Measurements from ENCODE around the gene MUC5B. TPM values are rescaled to one million over a fixed set of nuclear protein-coding genes. Genes with fewer than 3 reads are reported as not detected.

MUC5B gene
- total and polyA plus RNA-seq, 9 donors = 0.02 to 35.3 (median 1.1) TPM; not detected in 1

DNA sequence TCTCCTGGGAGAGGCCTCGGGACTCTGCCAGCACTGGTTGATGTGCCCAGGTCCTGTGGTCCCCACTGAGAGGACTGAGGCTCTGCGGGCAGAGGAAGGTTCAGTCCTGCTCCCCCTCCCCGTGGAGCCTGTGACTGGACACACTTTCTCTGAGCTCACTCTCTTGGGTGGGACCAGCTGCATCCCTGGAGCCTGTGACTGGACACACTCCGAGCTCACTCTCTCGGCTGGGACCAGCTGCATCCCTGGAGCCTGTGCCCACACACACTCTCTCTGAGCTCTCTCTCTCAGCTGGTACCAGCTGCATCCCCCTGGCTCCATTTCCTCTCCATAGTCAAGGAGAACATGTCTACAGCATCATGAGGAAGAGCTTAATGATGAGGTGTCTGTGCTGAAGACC, 47.1 kb downstream of the MUC5B start:
- H3K27me3 ChIP-seq = no peaks in the 10 kb centered on the region
- H3K36me3 ChIP-seq = no peaks in the 10 kb centered on the region
- no peaks in the 10 kb centered on the region for H3K4me1 ChIP-seq (ENCODE audit: insufficient read depth)
- no peak overlapping the region for H3K4me3 ChIP-seq
- no peak overlapping the region for H3K27ac ChIP-seq
- 73 to 83% (median 82%) methylated on average over 5 of the region's 5 CpGs for WGBS, 3 donors
- no peak for DNase-seq
- H3K9me3 ChIP-seq = no peaks in the 10 kb centered on the region
- TF ChIP-seq, protein P1, sequence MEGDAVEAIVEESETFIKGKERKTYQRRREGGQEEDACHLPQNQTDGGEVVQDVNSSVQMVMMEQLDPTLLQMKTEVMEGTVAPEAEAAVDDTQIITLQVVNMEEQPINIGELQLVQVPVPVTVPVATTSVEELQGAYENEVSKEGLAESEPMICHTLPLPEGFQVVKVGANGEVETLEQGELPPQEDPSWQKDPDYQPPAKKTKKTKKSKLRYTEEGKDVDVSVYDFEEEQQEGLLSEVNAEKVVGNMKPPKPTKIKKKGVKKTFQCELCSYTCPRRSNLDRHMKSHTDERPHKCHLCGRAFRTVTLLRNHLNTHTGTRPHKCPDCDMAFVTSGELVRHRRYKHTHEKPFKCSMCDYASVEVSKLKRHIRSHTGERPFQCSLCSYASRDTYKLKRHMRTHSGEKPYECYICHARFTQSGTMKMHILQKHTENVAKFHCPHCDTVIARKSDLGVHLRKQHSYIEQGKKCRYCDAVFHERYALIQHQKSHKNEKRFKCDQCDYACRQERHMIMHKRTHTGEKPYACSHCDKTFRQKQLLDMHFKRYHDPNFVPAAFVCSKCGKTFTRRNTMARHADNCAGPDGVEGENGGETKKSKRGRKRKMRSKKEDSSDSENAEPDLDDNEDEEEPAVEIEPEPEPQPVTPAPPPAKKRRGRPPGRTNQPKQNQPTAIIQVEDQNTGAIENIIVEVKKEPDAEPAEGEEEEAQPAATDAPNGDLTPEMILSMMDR (IDR thresholded peaks at IDR 0.05) = no peak
- TF ChIP-seq POLR2A (IDR thresholded peaks at IDR 0.05) (no peak), EP300 (IDR thresholded peaks at IDR 0.05) (no peak)
- intact Hi-C loops (cut with DNase I) = loop anchor here in 1 of 4 donors (10.0 kb wide), 1 partner anchor 265 kb away; no protein-coding TSS in a partner anchor

DNA sequence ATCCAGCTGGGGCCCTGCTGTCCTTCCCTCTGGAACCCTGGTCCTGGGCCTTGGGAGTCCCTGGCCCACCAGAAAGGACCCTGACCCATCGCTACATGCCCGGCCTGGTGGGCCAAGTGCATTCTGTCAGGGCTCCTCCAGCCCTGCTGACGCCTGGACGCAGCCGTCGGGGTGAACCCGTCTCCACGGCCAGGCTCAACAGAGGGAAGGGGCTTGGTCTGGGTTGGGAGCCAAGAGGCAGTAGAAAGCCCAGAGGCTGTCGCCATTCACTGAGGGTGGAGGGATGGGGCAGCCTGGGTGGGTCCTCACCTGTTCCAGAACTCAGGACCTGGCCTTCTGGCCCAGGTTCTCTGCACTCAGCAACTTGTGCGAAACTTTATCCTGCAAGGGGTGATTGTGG, 47.6 kb downstream of the MUC5B start:
- TF ChIP-seq POLR2A (IDR thresholded peaks at IDR 0.05) (no peak), EP300 (IDR thresholded peaks at IDR 0.05) (no peak)
- TF ChIP-seq, protein P1 (IDR thresholded peaks at IDR 0.05) = no peak
- DNase-seq = no peak
- no peaks in the 10 kb centered on the region for H3K27me3 ChIP-seq
- no peaks in the 10 kb centered on the region for H3K4me1 ChIP-seq (ENCODE audit: insufficient read depth)
- no peaks in the 10 kb centered on the region for H3K9me3 ChIP-seq
- WGBS, 3 donors = 82 to 90% (median 82%) methylated on average over 10 of the region's 10 CpGs
- no peak overlapping the region for H3K4me3 ChIP-seq
- H3K27ac ChIP-seq = no peak overlapping the region
- H3K36me3 ChIP-seq = no peaks in the 10 kb centered on the region
- intact Hi-C loops (cut with DNase I) = no loop called here

DNA sequence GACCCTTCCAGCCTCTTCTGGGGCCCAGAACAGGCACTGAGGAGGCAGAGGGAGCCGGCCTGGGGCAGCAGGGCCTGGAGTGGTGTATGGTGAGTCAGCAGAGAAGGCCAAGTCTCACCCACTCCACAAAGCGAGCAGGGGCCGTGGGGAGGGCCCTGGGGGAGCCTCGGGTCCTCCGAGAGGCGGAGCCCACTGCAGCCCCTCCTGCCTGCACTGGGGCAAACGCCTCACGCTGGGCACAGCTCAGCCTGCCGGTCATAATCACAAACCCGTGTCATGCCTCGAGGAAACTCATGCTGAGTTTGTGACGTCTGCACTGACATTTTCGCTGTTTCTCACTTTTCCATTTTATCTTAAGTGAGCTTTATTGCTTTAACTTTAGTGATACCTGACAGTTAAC, 48.1 kb downstream of the MUC5B start:
- Histone ChIP-seq H3K27ac (no peak overlapping the region), H3K4me3 (no peak overlapping the region), H3K9me3 (no peaks in the 10 kb centered on the region), H3K4me1 (ENCODE audit: insufficient read depth) (no peaks in the 10 kb centered on the region), H3K27me3 (no peaks in the 10 kb centered on the region), H3K36me3 (no peaks in the 10 kb centered on the region)
- 49 to 67% (median 51%) methylated on average over 6 to 13 of the region's 13 CpGs for WGBS, 3 donors
- no peak for TF ChIP-seq EP300 (IDR thresholded peaks at IDR 0.05)
- DNase-seq = no peak
- intact Hi-C loops (cut with DNase I) = no loop called here

DNA sequence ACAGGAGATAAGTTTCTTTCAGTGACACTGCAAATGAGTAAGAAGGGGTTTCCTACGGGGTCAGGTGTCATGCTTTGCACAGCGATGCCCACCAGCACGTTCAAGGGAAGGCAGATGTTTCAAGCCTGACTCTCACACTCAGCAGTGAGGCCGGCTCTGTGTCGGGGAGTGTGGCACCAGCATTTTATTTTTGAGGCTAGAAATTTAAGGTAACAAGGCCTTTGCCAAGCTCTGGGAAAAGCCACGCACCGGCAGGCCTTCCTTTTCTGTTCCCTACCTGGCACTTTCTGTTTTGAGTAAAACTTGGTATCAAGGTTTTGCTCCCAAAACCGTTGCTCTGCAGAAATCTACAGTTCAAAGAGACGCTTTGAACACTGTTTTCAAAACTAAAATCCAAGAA, 48.5 kb downstream of the MUC5B start:
- TF ChIP-seq POLR2A (IDR thresholded peaks at IDR 0.05) (no peak), EP300 (IDR thresholded peaks at IDR 0.05) (no peak)
- TF ChIP-seq, protein P1 (IDR thresholded peaks at IDR 0.05) = no peak
- H3K27ac ChIP-seq = no peak overlapping the region
- H3K4me3 ChIP-seq = no peak overlapping the region
- no peaks in the 10 kb centered on the region for H3K27me3 ChIP-seq
- intact Hi-C loops (cut with DNase I) = no loop called here
- no peaks in the 10 kb centered on the region for H3K9me3 ChIP-seq
- WGBS, 3 donors = 62 to 76% (median 69%) methylated on average over 9 of the region's 9 CpGs
- H3K4me1 ChIP-seq (ENCODE audit: insufficient read depth) = no peaks in the 10 kb centered on the region
- DNase-seq = no peak
- no peaks in the 10 kb centered on the region for H3K36me3 ChIP-seq

DNA sequence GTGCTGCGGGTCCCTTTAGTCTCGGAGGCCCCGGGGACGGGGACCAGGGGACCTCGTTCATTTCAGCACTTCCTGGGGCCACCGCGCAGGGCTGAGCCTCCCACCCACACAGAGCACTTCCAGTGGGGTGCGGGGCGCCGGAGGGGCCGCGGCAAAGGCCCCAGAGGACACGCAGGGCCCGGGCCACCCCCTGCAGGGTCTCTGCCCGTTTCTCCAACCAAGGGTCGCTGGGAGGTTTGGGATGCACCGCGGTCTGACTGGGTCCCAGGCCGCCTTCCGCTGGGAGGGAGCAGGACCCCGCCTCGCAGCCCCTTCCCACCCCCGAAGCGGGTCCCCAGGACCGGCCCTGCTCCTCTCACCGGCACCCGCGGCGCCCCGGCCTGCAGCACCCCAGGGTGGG, 49.1 kb downstream of the MUC5B start:
- Histone ChIP-seq H3K9me3 (no peaks in the 10 kb centered on the region), H3K36me3 (no peaks in the 10 kb centered on the region), H3K4me3 (no peak overlapping the region), H3K27me3 (no peaks in the 10 kb centered on the region), H3K4me1 (ENCODE audit: insufficient read depth) (no peaks in the 10 kb centered on the region), H3K27ac (no peak overlapping the region)
- no peak for DNase-seq
- TF ChIP-seq EP300 (IDR thresholded peaks at IDR 0.05) (no peak), POLR2A (IDR thresholded peaks at IDR 0.05) (no peak)
- TF ChIP-seq, protein P1 (IDR thresholded peaks at IDR 0.05) = no peak
- intact Hi-C loops (cut with DNase I) = no loop called here
- 83 to 89% (median 87%) methylated on average over 20 to 30 of the region's 30 CpGs for WGBS, 3 donors

Data from ovary (tissue), 9 donors.